ENCODE data around the gene EIF5.

DNA sequence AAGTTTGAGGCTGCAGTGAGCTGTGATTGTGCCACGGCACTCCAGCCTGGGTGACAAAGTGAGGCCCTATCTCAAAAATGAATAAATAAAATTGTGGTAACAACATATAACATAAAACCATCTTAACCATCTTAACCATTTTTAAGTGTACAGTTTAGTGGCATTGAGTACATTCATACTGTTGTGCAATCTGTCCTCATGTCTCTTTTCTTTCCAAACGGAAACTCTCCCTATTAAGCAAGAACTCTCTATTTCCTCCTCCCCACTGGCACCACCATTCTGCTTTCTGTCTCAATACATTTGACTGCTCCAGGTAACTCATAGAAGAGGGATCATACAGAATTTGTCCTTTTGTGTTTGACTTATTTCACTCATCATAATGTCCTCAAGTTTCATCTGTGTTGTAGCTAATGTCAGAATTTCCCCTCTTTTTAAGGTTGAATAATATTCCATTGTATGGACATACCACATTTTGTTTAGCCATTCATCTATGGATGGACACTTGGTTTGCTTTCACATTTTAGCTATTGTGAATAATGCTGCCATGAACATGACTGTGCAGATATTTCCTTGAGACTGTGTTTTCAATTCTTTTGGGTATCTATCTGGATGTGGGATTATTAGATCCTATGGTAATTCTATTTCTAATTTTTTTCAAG lies 46.8 kb downstream of the EIF5 start:
- no peak for TF ChIP-seq EZH2 (IDR thresholded peaks at IDR 0.05; ENCODE audit: insufficient read depth, low read length)
- TF ChIP-seq, protein P1, sequence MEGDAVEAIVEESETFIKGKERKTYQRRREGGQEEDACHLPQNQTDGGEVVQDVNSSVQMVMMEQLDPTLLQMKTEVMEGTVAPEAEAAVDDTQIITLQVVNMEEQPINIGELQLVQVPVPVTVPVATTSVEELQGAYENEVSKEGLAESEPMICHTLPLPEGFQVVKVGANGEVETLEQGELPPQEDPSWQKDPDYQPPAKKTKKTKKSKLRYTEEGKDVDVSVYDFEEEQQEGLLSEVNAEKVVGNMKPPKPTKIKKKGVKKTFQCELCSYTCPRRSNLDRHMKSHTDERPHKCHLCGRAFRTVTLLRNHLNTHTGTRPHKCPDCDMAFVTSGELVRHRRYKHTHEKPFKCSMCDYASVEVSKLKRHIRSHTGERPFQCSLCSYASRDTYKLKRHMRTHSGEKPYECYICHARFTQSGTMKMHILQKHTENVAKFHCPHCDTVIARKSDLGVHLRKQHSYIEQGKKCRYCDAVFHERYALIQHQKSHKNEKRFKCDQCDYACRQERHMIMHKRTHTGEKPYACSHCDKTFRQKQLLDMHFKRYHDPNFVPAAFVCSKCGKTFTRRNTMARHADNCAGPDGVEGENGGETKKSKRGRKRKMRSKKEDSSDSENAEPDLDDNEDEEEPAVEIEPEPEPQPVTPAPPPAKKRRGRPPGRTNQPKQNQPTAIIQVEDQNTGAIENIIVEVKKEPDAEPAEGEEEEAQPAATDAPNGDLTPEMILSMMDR (IDR thresholded peaks at IDR 0.05; ENCODE audit: insufficient read depth, low read depth, low read length), result no peak

Data from astrocyte (in vitro differentiated cells and primary cell).